Lung microvascular endothelial cell (primary cell): Measurements from ENCODE around the gene MDK. TPM values are rescaled to one million over a fixed set of nuclear protein-coding genes. Genes with fewer than 3 reads are reported as not detected.

ENCODE experiments used
- DNase-seq, 2 donors: peaks; one replicate each; pipeline versions ENCODE4 v3.0.0 to v3.0.0-alpha.2; 2010; ENCODE audit warnings: low read depth in 2 of 2
- total RNA-seq: library from RNA; depleted of rRNA; stranded (reverse); fragments of >200 nt; gene quantifications from 2 replicates; pipeline ENCODE4 v1.2.1, GENCODE V29; 2014

Gene MDK
- 23.8 and 45.1 TPM in 2 replicates for total RNA-seq

- DNase-seq: peak; percentile 37 to 64
Measured at GRCh38 chr11:46381048-46381818, at the start of gene MDK. MDK (plus strand) TSS chr11:46381669; CDS start chr11:46382058, 389 bp downstream.

DNA sequence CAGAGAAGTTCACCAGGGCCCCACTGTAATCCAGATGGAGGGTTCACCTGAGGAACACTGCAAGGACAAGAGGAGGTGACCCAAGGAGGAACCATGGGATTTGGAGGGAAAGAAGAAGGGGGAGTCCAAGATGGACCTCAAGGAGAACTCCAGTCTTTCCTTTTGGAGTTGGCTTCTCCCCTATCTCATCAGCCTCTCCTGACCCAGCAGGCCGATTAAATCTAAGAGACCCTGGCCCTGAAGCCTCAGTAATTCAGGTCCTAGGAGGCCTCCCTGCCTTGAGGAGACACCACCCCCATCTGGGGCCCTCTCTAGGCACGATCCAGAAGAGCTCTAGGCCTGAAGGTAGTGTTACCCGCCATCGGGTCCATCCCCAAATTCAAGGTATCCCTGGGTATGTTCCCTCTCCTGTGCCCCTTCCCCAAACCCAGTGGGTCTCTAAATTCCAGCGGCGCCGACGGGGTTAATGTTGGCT lies 49.3 kb upstream of the MDK start:
- no peak for DNase-seq

DNA sequence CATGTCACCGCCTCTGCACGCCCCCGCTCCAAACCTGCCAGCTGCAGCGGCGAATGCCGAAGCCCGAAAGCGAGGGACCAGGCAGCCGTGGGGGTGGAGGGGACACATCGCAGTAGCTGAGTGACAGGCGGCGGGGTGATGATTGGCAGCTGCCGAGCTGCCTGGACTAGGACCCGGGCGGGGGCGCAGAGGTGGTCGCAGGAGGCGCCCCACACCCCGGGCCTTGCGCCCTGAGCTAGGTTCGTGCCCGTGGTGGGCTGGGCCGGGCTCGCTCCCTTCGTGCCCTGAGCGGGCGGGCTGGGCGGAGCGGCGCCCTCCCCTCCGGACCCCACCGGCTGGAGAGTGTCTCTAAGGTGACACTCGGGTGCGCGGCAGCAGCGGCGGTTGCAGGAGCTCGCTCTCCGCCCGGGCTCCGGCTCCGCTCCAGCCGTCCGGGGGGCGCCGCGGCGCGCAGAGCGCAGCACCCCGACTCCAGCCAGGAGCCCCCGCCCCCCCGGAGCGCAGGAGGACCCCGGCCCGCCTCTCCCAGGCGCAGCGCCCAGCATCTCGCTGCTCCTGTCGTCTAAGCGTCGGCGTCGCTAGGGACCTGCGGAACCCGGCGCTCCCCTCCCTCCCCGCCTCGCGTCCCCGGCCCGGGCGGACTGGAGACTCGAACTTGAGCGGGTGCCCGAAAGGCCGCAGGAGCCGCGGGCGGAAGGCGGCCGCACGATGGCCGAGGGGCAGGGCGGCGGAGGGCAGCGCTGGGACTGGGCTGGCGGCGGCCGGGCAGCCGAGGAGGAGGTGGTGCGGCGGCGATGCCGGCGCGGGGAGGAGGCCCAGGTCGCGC lies 48.7 kb upstream of the MDK start:
- DNase-seq: no peak

DNA sequence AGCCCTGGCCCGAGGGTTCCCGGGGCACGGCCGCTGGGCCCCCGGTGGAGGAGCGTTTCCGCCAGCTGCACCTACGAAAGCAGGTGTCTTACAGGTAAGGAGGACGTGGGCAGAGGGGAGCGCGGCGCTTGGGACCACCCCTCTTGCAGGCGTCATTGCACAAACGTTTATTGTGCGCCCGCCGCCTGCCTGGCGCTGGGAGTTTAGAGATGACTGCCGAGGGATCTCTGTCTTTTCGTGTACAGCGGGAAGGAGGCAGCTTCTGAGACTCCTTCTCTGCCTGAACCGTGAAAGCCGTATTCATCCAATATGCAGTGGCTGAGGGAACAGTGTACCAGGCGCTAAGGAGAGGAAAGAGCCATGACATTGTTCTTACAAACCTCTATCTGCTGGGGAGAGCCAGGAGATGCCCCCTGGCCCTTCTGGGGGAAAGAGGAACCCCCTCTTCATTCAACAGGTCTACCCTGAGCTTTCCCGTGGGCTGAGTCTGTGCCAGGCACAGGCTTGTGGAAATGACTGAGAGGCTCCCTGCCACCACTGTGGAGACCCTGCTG lies 48.0 kb upstream of the MDK start:
- DNase-seq: no peak

DNA sequence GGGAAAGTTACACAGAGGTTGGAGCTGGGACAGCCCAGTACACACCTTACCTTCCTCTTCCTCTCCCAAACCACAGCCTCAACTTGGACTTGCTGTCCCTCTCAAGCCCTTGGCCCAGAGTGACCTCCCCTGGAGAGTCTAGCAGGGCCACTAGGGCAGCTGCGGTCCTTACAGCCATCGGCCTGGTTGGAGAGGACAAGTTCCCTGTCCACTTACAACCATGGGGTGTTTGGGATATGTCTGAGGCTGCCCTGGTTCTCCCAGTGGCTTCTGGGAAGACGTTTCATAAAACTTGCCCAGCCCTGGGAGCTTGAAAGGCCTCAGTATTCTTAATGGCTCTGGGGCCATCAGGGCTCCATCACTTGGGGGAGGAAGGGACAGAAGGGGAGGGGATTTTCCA lies 47.3 kb upstream of the MDK start:
- no peak for DNase-seq

DNA sequence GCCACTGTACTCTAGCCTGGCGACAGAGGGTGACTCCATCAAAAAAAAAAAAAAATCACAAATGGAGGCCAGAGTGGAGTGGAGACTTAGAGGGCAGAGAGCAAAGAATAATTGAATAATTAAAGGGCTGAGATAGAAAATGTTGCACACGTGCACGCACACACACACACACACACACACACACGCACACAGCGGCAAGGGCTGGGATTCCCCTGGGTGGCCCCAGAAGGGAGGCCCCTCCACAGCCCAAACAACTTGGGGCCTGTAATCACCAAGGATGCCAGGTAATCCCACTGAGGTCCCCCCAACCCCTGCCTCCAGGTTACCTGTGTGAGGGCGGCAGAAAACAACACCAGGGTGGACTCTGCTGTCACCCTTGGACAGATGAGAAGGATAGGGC lies 46.2 kb upstream of the MDK start:
- DNase-seq: no peak

GRCh38 chr11:46335890-46336562 lies 45.4 kb upstream of the MDK start:
- DNase-seq: no peak

DNA sequence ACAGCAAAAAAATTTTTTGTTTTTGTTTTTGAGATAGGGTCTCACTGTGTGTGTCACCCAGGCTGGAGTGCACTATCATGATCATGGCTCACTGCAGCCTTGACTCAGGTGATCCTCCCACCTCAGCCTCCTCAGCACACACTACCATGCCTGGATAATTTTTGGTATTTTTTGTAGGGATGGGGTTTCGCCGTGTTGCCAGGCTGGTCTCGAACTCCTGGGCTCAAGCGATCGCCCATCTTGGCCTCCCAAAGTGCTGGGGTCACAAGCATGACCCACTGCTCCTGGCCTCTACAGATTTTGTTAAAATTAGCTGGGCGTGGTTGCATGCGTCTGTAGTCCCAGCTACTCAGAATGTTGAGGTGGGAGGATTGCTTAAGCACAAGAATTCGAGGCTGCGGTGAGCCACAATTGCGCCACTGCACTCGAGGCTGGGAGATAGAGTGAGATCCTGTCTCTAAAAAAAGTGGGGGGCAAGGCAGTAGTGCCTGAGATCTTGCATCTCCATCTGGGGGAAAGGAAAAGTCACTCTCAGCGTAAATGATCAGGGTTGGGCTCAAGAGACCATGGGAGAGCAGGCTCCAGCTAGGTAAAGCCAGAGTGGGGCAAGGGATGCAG lies 44.8 kb upstream of the MDK start:
- DNase-seq: no peak

GRCh38 chr11:46337626-46338345 lies 43.7 kb upstream of the MDK start:
- no peak for DNase-seq

DNA sequence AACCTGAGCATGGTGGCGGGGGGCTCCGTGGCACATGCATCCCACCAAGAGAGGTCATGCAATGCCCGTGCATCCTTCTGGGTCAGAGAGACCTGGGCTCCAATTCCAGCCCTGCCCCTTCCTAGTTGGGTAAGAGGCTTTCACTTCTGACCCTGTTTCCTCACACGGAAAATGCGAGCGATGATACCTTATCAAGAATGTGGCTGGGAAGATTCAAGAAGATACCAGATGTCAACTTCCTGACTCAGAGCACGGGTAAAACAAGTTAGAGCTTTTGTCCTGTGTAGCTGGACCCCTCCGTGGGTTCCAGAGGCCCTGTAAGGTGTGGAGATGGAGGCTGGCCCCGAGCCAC lies 42.9 kb upstream of the MDK start:
- DNase-seq: no peak

DNA sequence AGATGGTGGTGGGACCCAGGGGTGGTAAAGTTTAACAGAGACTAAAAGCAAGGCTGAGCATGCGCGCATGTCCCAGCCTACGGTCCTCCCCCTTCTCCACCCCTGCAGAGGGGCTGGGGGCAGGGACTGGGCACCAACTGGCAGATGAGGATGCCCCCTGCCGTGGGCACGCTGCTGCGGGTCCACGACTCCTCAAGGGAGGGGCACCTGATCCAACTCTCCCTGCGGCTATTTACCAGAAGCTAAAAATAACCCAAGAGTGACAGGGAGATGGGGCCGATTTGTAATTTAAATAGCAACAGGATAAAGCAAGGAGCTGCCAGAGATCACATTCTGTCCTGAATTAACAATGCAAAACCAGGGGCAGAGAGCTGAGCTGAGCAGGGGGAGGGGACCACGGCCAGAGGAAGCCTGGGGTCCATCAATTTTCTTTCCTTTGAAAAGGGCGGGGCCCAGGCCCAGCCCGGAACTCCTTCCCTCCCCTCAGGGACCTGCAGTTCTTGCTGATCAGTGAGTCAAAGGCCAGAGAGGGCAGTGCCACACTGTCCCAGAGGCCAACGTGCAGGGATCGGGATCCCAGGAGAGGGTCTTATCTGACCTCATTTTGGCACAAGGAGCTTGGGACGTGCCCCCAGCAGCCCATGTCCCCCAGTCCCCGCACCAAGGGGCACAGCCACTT lies 42.3 kb upstream of the MDK start:
- DNase-seq: no peak

GRCh38 chr11:46339816-46340215 lies 41.7 kb upstream of the MDK start:
- DNase-seq: no peak

DNA sequence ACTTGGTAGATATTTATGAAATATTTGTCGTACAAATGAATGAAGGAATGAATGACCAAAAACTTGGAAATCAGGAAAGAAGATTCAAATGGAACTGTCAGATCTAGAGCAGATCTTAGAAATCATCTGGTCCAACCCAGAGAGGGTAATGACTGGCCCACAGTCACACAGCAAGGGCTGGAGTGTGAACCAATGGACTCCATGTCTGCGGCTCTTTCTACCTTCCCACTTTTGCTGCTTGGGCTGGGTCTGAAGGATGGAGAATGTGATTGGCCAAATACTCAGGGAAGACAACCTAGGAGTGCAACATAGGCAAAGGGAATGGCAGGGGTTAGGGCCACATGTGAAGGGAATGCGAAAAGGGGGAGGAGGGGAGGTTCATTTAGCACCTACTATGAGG lies 40.0 kb upstream of the MDK start:
- DNase-seq: no peak

GRCh38 chr11:46342239-46342638 lies 39.2 kb upstream of the MDK start:
- DNase-seq: peak in 1 of 2 donors; percentile 73

- DNase-seq: no peak
Measured at GRCh38 chr11:46343520-46343919, 37.9 kb upstream of the MDK start.

GRCh38 chr11:46345131-46345597 lies 36.3 kb upstream of the MDK start:
- DNase-seq: peak; percentile 57 to 69

- peak in 1 of 2 donors; percentile 32 for DNase-seq
Measured at GRCh38 chr11:46345881-46346484, 35.5 kb upstream of the MDK start.

DNA sequence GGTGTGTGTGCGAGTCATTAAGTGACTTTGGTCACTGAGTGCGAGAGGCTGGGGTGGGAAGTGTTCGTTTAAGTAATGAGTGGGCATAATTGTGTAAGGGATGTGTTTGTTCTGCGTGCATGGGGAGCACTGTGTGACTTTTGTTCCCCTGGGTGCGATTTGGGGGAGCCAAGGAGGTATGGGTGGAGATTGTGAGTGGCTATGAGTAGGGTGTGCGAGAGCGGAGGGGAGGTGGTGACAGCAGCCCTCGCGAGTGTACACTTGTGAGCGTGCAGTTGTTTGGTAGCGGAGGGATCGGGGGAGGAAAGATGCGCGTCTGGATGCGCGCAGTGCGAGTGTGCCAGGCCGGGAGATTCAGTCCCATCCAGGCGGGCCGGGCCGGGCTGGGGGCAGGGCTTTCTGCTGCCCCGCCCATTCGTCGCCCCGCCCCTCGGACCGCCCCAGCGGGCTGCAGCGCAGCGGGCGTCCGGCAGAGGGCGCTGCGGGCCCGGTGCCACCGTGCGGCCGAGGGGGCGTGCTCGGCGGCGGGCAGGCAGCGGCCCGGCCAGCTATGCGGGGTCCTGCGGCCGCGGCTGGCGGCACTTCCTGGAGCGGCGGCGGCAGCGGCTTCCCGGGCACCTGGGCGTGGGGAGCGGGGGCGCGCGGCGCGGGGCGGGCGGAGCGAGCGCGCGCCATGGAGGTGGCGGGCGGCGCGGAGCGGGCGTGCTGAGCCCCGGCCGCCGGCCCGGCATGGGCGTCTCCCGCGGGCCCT lies 34.4 kb upstream of the MDK start, which contains the start of gene DGKZ:
Gene DGKZ (plus strand): TSS at position 578 of the 751 bp plus-strand sequence. CDS start 197 bp downstream, outside the sequence.
- DNase-seq: peak; percentile 88 to 90
